Measurements from ENCODE around the gene CFAP54.

DNA sequence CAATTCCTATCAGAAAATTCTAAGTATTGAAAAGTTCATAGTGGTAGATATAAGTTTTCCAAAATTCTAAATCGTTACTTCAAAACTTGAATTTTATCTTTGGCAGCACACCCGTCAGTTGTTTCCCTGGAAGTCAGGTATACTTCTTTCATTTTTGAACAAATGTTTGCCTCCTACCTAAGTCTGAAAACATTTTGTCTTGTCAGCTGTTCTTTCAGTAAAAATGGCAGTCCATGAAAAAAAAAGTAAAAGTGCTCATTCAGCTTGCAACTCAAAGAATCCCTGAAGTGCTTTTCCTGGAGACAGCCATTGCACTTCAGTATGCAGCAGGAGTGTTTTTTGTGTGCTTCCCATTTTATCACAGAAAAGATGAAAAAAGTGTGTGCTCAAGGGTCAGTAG, 287.5 kb downstream of the CFAP54 start:
- TF ChIP-seq EP300 (IDR thresholded peaks at IDR 0.05) (no peak), POLR2AphosphoS5 (IDR thresholded peaks at IDR 0.05) (no peak), POLR2A (IDR thresholded peaks at IDR 0.05) (no peak)

Data from suprapubic skin (tissue), 4 donors.